Activated naive CD8-positive, alpha-beta T cell treated with anti-CD3 and anti-CD28 coated beads, Interleukin-2, amount 50 U/mL, for 24 hours (primary cell): ENCODE results near the gene WDR82.
"Not testable (repeated sequence)": the region's sequence is repeated elsewhere in the genome, so short reads cannot be mapped to it uniquely, and the experiment has no call there.

ENCODE experiments used
- ATAC-seq: fragments of 150-1000 bp; cut with Tn5 transposase; one replicate; pipeline ENCODE4 v1.10.0; 2021
- DNase-seq: peaks from one replicate; pipeline ENCODE4 v3.0.0; 2021
- H3K27ac Mint-ChIP-seq: one replicate; pipeline ENCODE4 v1.8.0; 2021; ENCODE audit warnings: mild to moderate bottlenecking, mixed read lengths
- H3K27me3 Mint-ChIP-seq: one replicate; pipeline ENCODE4 v1.8.0; 2021; ENCODE audit warnings: mixed read lengths
- H3K36me3 Mint-ChIP-seq: one replicate; pipeline ENCODE4 v1.8.0; 2021; ENCODE audit warnings: low read depth, mixed read lengths
- H3K4me1 Mint-ChIP-seq: one replicate; pipeline ENCODE4 v1.8.0; 2021; ENCODE audit warnings: mixed read lengths
- H3K4me3 Mint-ChIP-seq: one replicate; pipeline ENCODE4 v1.8.0; 2021; ENCODE audit warnings: mild to moderate bottlenecking, moderate library complexity, mixed read lengths
- H3K9me3 Mint-ChIP-seq: one replicate; pipeline ENCODE4 v1.8.0; 2021; ENCODE audit warnings: mixed read lengths

Gene WDR82

DNA sequence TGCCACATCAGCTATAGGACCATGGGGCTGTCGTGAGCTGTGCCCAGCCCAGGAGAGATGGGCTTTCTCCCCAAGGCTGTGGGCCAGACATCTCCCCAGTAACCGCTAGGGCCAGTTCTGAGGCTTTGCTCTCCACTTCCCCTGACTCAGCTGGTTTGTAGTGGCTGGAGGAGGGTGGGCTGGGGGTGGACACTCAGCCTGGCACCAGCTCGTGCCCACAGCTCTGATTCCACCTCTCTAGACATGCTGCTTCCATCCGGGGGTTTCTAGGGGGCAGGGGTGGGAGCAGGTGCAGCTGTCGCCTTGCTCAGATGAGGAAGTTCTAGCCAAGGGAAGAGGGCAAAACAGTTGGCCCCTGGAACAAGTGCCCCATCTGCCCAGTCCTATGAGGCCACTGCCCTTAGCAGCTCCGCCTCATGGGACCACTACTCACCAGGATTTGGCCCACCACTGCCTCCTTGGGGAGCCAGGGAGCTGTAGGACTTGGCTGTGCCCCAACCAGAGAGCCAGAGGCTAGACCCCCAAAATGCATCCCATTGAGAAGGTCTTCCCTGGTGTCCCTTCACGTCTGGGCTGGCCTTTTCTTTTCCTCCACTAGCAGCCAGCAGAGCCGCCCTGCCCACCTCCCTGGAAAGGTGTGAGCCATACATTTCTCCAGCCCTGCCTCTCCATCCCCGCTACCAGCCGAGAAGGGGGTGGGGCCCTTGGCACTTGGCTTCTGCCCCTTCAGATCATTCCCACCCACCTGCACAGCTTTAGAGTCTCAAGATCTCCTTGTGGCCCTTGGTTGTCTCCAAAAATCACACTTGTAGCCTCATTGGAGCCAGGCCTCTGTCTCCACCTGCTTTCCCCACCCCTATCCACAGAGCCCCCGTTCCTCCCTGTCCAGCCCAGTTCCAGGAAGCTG is 19.0 kb upstream of the WDR82 start:
- Mint-ChIP-seq H3K9me3 (no peaks in the 10 kb centered on the region), H3K4me1 (peaks cover 13% of the 10 kb centered on the region), H3K27me3 (no peaks in the 10 kb centered on the region), H3K4me3 (no peak overlapping the region), H3K36me3 (no peaks in the 10 kb centered on the region), H3K27ac (no peak overlapping the region)
- DNase-seq (no peak), ATAC-seq (no peak)

DNA sequence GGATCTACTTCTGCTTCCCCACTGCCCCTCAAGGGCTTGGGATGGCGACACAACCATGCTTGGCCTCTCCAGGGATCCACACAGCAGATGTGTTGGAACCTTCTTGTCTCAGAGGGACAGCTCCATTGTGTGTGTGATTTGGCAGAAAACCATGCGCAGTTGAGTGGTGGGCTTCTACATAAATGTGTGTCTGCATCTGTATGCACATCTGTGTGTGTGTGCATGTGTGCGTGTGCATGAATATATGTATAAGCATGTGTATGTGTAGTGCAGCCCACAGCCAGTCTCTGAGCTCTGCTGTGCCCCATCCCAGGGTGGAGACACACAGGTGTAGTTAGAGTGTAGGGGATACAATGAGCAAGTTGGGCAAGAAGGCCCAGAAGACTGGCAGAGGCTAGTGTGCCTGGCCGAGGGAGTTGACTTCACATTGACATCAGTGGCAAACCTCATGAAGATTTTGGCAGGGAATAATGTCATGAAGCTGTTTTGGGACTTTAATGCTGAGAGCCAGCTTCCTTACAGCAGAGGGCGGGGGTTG is 17.3 kb upstream of the WDR82 start:
- Mint-ChIP-seq H3K27ac (no peak overlapping the region), H3K4me1 (peaks cover 14% of the 10 kb centered on the region), H3K4me3 (no peak overlapping the region), H3K9me3 (no peaks in the 10 kb centered on the region), H3K36me3 (peaks cover 6% of the 10 kb centered on the region), H3K27me3 (no peaks in the 10 kb centered on the region)
- no peak for ATAC-seq
- no peak for DNase-seq

DNA sequence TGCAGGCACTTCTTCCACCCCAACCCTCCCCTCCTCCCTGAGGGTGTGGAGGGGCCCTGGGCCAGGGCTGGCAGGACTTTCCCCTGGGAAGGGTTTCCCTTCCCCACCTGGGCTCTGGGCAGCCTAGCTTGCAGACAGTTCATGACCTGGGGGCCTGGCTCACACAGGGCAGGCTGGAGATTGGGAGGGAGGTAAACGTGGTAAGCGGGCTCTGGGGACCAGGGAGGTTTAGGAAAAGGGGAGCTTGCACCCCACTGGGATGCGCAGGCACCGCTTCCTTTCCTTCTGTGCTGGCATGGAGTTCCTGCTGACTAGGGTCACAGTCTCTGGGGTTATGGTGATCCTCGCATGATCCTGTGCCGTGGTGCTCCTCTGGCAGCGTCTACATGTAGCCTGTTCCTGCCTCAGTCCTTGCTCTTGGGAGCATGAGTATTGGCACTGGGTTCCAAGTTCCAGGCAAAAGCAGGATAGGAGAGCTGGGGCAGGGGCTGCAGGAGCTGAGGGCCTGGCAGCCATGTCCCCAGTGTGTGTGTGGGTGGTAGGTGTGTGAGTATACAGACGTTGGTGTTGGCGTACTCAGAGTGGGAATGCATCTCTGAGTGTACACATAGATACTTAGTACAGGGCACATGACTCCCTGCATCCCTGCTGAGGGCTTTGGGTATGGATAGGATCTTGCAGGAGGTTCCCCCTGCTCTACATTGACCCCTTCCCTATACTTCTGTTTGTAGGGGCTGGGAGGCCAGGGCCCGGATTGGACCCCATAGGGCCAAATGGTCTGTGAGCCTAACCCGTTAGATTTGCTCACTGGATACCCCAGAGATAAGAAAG is 16.1 kb upstream of the WDR82 start:
- H3K4me1 Mint-ChIP-seq, result peaks cover 12% of the 10 kb centered on the region

DNA sequence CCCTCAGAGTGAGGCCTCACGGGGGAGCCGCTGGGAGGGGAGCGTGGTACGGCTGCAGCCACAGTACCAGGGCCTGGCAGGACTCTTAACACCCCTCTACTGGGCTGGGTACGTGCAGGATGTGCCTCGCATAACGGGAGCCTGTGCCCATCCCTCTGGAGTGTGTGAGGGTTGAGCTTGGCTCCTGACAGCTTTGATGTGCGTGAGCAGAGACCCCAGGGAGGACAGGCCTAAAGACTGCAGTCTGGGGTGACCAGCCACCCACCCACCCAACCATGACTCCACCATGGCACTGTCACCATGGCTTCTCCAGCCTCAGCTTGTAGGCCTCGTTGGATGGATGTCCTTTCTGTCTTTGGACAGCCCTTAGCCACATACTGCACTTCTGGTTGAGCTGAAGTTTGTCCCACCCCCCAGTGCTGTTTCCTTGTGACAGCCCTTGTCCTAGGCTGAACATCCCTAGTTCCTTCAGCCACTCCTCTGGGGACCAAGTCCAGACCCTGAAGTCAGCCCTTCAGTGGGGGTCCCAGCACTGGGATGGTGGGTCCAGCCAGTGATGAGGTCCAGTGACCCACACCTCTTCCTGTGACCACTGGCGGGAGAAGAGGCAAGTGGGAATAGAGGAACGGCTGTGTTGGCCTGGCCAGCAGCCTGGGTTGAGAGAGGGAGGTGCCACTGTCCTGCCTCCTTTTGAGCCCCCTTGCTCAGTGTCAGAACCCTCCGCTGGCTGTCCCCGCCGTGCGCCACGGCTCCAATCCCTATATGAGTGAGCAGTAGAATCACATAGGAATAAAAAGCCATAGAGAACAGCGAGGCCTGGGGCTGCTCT is 15.3 kb upstream of the WDR82 start:
- H3K27me3 Mint-ChIP-seq, result no peaks in the 10 kb centered on the region
- no peak for ATAC-seq
- H3K4me1 Mint-ChIP-seq, result peaks cover 15% of the 10 kb centered on the region

More for the DNA sequence above, 16.1 kb upstream of the WDR82 start:
- H3K9me3 Mint-ChIP-seq, result no peaks in the 10 kb centered on the region
- no peaks in the 10 kb centered on the region for H3K27me3 Mint-ChIP-seq
- ATAC-seq, result no peak
- no peak for DNase-seq
- no peak overlapping the region for H3K4me3 Mint-ChIP-seq
- H3K36me3 Mint-ChIP-seq, result peaks cover 6% of the 10 kb centered on the region
- no peak overlapping the region for H3K27ac Mint-ChIP-seq

DNA sequence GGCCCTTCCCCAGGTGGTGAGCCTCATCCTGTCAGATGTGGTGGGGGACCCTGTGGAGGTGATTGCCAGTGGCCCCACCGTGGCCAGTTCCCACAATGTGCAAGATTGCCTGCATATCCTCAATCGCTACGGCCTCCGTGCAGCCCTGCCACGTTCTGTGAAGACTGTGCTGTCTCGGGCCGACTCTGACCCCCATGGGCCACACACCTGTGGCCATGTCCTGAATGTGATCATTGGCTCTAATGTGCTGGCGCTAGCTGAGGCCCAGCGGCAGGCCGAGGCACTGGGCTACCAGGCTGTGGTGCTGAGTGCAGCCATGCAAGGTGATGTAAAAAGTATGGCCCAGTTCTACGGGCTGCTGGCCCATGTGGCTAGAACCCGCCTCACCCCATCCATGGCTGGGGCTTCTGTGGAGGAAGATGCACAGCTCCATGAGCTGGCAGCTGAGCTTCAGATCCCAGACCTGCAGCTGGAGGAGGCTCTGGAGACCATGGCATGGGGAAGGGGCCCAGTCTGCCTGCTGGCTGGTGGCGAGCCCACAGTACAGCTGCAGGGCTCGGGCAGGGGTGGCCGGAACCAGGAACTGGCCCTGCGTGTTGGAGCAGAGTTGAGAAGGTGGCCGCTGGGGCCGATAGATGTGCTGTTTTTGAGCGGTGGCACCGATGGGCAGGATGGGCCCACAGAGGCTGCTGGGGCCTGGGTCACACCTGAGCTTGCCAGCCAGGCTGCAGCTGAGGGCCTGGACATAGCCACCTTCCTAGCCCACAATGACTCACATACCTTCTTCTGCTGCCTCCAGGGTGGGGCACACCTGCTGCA is 14.0 kb upstream of the WDR82 start:
- no peak overlapping the region for H3K27ac Mint-ChIP-seq
- peaks cover 6% of the 10 kb centered on the region for H3K36me3 Mint-ChIP-seq
- peaks cover 17% of the 10 kb centered on the region for H3K4me1 Mint-ChIP-seq

More for the DNA sequence above, 15.3 kb upstream of the WDR82 start:
- H3K36me3 Mint-ChIP-seq, result peaks cover 6% of the 10 kb centered on the region
- H3K9me3 Mint-ChIP-seq, result no peaks in the 10 kb centered on the region
- H3K27ac Mint-ChIP-seq, result no peak overlapping the region
- no peak for DNase-seq
- H3K4me3 Mint-ChIP-seq, result no peak overlapping the region

DNA sequence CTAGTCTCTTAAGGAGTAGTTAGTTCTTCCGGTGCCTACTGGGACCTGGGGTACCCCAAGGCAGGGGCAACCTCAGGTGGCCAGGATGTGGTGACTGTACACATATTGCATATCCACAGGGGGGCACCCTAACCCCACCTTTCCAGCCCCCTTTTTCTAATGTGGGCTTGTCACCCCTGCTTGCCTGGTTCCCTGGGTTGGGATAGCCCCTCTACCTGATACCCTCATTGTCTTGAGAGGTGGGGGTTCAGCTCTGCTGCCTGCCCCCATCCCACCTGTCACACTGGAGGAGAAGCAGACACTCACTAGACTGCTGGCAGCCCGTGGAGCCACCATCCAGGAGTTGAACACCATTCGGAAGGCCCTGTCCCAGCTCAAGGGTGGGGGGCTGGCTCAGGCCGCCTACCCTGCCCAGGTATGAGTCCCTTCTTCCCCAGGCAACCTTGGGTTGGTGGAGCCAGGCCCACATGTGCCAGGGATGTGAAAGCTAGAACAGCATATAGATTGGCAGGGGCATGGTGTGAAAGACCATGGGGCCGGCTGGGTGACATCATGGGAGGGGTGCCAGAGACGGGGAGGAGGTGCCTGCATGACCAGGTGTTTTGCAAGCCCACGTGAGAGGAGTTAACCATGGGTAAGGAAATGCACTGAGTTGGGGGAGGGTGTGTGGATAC is 13.2 kb upstream of the WDR82 start:
- no peaks in the 10 kb centered on the region for H3K27me3 Mint-ChIP-seq
- H3K9me3 Mint-ChIP-seq, result no peaks in the 10 kb centered on the region
- peaks cover 11% of the 10 kb centered on the region for H3K36me3 Mint-ChIP-seq
- H3K4me1 Mint-ChIP-seq, result peaks cover 20% of the 10 kb centered on the region
- ATAC-seq (no peak), DNase-seq (peak; percentile 55)
- H3K4me3 Mint-ChIP-seq, result no peak overlapping the region
- no peak overlapping the region for H3K27ac Mint-ChIP-seq

More for the DNA sequence above, 14.0 kb upstream of the WDR82 start:
- Mint-ChIP-seq H3K4me3 (no peak overlapping the region), H3K9me3 (no peaks in the 10 kb centered on the region), H3K27me3 (no peaks in the 10 kb centered on the region)
- no peak for ATAC-seq
- DNase-seq, result no peak

DNA sequence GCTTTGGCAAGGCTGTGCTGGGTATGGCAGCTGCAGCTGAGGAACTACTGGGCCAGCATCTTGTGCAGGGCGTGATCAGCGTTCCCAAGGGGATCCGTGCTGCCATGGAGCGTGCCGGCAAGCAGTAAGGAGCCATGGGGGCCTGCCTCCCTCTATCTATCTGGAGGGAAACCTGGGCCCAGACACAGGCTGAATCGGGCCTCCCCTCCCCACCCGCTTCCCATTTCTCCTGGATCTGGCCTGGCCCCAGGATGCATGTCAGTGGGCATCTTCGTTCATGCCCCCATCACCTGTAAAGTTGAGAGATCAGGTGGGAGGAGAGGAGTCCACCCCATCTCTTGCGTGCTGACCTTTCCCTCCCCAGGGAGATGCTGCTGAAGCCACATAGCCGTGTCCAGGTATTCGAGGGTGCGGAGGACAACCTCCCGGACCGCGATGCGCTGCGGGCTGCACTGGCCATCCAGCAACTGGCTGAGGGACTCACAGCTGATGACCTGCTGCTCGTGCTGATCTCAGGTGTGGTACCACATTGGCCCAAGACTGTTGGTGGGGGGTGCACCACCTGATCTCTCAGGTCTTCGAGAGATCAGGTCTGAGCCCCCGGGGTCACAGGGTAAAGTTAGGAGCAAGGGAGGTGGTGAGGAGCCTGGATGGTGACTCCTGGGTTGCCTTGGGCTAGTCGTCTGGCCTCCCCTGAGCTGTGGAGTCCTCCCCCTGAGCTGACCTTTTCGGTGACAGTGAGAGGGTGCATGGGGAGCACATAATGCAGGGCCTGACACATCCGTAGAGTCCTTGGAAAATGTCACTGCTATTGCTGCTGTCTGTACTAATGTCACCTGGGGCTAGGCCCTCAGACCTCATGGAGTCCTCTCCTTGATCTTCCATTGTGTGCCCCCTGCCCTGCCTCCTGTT is 12.4 kb upstream of the WDR82 start:
- ATAC-seq (no peak), DNase-seq (no peak)
- no peaks in the 10 kb centered on the region for H3K27me3 Mint-ChIP-seq
- no peak overlapping the region for H3K4me3 Mint-ChIP-seq
- peaks cover 11% of the 10 kb centered on the region for H3K36me3 Mint-ChIP-seq
- H3K9me3 Mint-ChIP-seq, result no peaks in the 10 kb centered on the region
- peaks cover 22% of the 10 kb centered on the region for H3K4me1 Mint-ChIP-seq
- no peak overlapping the region for H3K27ac Mint-ChIP-seq

DNA sequence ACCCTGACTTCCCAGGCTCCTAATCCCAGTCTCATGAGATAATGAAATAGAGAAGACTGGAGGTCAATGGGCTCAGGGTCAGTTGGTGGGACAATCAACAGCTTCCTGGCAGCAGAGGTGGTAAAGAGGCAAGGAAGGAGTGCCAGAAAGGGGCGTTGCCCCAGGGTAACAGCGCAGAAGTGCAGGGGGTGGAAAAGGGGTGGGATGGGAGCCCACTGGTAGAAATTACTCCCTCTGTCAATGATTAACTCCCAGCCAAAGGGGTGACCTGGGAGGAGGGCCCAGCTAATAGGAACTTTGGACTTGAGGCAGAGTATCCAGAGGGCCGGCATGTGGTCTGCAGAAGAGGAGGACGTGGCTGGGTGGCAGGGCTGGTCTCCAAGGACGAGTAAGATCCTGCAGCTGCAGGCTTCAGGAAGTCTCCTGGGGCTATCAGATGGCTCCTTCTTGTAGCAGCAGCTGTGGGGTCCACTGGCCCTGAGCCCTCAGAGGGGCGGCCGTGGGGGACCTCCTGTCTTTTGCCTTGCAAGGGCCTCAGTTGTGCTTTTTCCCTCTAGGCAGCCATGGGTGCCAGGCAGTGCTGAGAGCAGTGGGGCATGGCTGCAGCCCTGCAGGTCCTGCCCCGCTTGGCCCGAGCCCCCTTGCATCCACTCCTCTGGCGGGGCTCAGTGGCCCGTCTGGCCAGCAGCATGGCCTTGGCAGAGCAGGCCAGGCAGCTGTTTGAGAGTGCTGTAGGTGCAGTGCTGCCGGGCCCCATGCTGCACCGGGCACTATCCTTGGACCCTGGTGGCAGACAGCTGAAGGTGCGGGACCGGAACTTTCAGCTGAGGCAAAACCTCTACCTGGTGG is 11.5 kb upstream of the WDR82 start:
- no peak overlapping the region for H3K27ac Mint-ChIP-seq
- H3K9me3 Mint-ChIP-seq, result no peaks in the 10 kb centered on the region
- H3K27me3 Mint-ChIP-seq, result no peaks in the 10 kb centered on the region
- H3K36me3 Mint-ChIP-seq, result peaks cover 11% of the 10 kb centered on the region
- no peak overlapping the region for H3K4me3 Mint-ChIP-seq
- H3K4me1 Mint-ChIP-seq, result peaks cover 25% of the 10 kb centered on the region
- ATAC-seq, result no peak
- DNase-seq, result no peak

DNA sequence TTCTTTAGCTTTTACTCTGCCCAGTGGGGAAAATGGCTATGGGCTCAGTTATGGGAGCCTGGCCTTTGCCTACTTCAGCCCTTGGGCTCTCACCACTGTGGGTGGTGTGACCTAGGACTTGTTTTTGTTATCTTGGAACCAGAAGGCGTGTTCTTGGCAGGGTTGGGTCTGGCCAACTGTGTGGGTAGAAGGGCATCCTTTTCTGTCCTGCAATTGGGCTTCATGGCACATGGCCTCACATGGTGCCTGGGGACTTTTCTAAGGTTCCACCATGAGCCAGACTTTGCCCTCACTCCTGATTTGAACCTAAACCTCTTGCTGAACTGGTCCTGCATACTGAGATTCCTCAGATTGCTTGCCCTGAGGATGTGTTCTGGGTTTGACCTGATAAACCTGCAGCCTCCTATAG is 10.9 kb upstream of the WDR82 start:
- H3K27ac Mint-ChIP-seq, result no peak overlapping the region
- no peaks in the 10 kb centered on the region for H3K9me3 Mint-ChIP-seq
- DNase-seq (no peak), ATAC-seq (no peak)
- H3K36me3 Mint-ChIP-seq, result peaks cover 11% of the 10 kb centered on the region
- H3K4me3 Mint-ChIP-seq, result peak overlapping the region; percentile 87
- no peaks in the 10 kb centered on the region for H3K27me3 Mint-ChIP-seq
- H3K4me1 Mint-ChIP-seq, result peaks cover 25% of the 10 kb centered on the region

DNA sequence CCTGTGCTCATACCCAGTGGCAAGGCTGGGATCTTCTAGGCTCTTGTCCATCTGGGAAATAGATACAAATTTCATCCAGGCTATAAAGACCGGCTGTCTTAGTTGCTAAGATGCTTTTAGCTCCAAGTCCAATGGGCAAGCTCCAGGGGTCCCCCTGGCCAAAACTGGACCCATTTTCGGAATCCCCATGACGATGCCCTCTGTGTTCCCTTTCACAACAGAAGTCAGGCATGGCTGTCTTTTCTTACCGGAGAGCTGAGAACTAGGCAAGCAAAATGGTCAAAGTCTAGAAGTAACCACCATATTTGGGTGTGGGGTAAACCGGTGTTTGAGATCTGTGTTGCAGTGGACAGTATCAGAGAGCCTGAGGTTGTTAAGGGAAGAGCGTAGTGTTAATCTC is 10.2 kb upstream of the WDR82 start:
- H3K9me3 Mint-ChIP-seq, result no peaks in the 10 kb centered on the region
- no peak for DNase-seq
- peaks cover 27% of the 10 kb centered on the region for H3K4me1 Mint-ChIP-seq
- no peaks in the 10 kb centered on the region for H3K27me3 Mint-ChIP-seq
- peak overlapping the region; percentile 100 for H3K27ac Mint-ChIP-seq
- H3K4me3 Mint-ChIP-seq, result peak overlapping the region; percentile 87
- ATAC-seq, result no peak
- H3K36me3 Mint-ChIP-seq, result peaks cover 11% of the 10 kb centered on the region

DNA sequence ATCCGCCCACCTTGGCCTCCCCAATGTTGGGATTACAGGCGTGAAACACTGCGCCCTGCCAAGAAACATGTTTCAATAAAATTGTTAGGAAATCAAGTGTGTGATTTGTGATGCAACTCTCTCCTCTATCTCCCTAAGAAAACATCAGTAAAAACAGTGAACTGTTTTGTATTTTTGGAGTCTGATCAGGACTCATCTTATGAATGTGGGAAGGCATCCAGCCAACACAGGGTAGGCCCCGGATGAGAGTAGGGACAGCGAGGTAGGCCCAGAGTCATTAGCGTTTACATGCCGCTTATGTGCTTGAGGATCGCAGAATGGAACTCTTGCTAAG is 8.3 kb upstream of the WDR82 start:
- Mint-ChIP-seq H3K27ac (peak overlapping the region; percentile 100), H3K9me3 (no peaks in the 10 kb centered on the region), H3K27me3 (no peaks in the 10 kb centered on the region), H3K4me1 (peaks cover 45% of the 10 kb centered on the region), H3K36me3 (peaks cover 10% of the 10 kb centered on the region), H3K4me3 (peak overlapping the region; percentile 87)
- ATAC-seq (no peak), DNase-seq (no peak)

DNA sequence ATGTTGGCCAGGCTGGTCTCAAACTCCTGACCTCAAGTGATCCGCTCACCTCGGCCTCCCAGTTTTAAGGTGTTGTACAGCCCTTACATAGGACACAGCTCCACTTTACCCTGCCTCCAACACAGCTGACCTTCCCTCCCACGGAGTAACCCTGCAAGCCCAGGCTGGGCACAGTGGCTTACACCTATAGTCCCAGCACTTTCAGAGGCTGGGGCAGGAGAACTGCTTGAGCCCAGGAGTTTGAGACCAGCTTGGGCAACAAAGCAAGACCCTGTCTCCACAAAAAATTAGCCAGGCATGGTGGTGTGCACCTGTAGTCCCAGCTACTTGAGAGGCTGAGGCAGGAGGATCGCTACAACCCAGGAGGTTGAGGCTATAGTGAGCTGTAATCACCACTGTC is 5.6 kb upstream of the WDR82 start:
- Mint-ChIP-seq H3K27ac (peak overlapping the region; percentile 9), H3K4me1 (peaks cover 62% of the 10 kb centered on the region)
- not testable (repeated sequence) for H3K4me3 Mint-ChIP-seq, H3K27me3 Mint-ChIP-seq, ATAC-seq, H3K36me3 Mint-ChIP-seq, H3K9me3 Mint-ChIP-seq, DNase-seq
